Heart left ventricle (tissue), 13 donors: ENCODE results near the gene ZC3H12C.

Experiments used
- CTCF ChIP-seq, 12 donors: fragments of 200-600 bp; sonication (generic) in 4 of 12; IDR thresholded peaks; one replicate each; pipeline versions ENCODE4 v1.5.0 to v1.8.0; 2018 to 2022; ENCODE audit warnings: antibody characterized with exemption in 12 of 12, mild to moderate bottlenecking in 5 of 12
- POLR2A ChIP-seq, 2 donors: fragments of 450-650 bp; IDR thresholded peaks; one replicate each; pipeline ENCODE4 v1.6.1; 2017; ENCODE audit warnings: antibody characterized with exemption in 2 of 2, mild to moderate bottlenecking in 2 of 2, moderate library complexity in 2 of 2
- donor health status: ischemic (EF 13 %, LVEDD 7.1; RV severe dilation, severe dysfunction).
- donor health status: DM: no; HTN: yes; CAD: no.
- donor health status: DM: no; HTN: no; CAD: no.
- donor health status: ischemic (EF 25% LVEDD 6.9; RV normal size, moderate dysfunction).
- donor health status: ischemic (EF 25% LVEDD 5.7; RV mildly dilated, moderate dysfunction).
- donor health status: ischemic (EF 35%, LVEDD 5.7; RV mildly dilated, moderate dysfunction).
- donor health status: nonischemic (EF 11% LVEDD 7.7; RV severe dilation, severe dysfunction).
- donor health status: DM: yes; HTN: yes; CAD: no.
- donor health status: PGD.
- donor health status: ischemic (EF 29% LVEDD 5.4; RV normal size, mild dysfunction).
- donor health status: nonischemic (EF 23%, LVEDD 6.1; RV moderate dilation, normal function).

- TF ChIP-seq CTCF (IDR thresholded peaks at IDR 0.05): no peak
- TF ChIP-seq POLR2A (IDR thresholded peaks at IDR 0.05): no peak
Observed at GRCh38 chr11:110086892-110087309, 6.3 kb upstream of the ZC3H12C start.
